Measurements from ENCODE around the gene UTS2B.

UTS2B gene

GRCh38 chr3:191352014-191352413, 21.7 kb upstream of the UTS2B start:
- DNase-seq (ENCODE audit: low read depth) = no peak

GRCh38 chr3:191350396-191351090, 20.2 kb upstream of the UTS2B start:
- no peak for DNase-seq (ENCODE audit: low read depth)

- DNase-seq (ENCODE audit: low read depth) = no peak
Measured at GRCh38 chr3:191348098-191348497, 17.8 kb upstream of the UTS2B start.

DNA sequence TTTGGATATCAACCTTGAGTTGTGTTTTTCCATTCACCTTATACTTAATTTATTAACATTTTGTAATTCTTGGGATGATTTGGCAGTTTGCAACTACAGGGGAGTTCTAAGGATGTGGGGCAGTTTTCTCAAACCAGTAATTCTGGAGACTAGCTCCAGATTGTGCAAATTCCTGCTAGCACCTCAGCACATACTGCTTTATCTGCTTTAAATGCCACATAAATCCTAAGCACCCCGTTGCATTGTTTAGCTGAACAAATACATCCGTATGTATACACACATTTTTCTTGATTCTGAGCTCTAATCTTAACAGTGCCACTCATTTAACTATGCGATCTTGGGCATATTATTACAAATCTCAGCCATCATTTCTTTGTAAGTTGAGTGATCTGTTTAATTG, 16.9 kb upstream of the UTS2B start:
- DNase-seq (ENCODE audit: low read depth) = no peak

DNA sequence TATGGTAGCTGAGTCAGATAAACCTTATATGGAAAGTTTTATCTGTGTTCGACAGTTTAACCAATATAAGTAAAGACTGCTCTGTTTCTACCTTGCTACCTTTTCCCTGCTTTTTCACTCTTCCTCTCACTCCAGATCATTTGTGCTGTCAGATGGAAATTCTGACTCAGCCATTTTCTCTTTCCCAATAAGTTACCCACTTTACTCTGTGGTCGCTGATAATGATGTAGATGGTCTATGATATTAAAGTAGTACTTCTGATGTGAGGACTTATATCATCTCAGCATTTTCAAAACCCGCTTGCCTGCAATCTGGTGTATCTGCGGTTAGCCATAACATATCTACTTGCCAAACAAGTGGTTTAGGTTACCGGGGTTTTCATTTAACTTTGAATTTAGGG, 15.0 kb upstream of the UTS2B start:
- no peak for DNase-seq (ENCODE audit: low read depth)

GRCh38 chr3:191343913-191344312, 13.6 kb upstream of the UTS2B start:
- no peak for DNase-seq (ENCODE audit: low read depth)

GRCh38 chr3:191343115-191343514, 12.8 kb upstream of the UTS2B start:
- DNase-seq (ENCODE audit: low read depth) = no peak

DNA sequence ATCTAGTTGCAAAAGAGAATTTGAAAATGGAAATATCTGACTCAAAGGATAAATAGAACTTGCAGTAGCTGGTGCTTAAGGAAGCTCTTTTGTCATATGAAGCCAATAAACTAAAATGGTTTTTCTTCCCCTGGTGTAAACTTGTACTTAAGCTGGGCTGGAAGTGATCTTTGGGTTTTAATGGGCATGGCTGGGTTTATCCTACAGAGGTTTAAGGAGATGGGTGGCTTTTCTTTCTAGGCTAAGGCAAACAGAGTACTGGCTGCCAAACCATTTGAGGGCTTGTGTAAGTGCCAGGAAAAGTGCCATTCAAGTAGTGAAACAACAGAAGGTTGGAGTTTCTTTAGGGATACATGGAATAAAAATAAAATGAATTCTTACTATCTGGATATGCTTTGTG, 12.1 kb upstream of the UTS2B start:
- no peak for DNase-seq (ENCODE audit: low read depth)

- no peak for DNase-seq (ENCODE audit: low read depth)
Measured at GRCh38 chr3:191342006-191342405, 11.7 kb upstream of the UTS2B start.

GRCh38 chr3:191340966-191341365, 10.6 kb upstream of the UTS2B start:
- DNase-seq (ENCODE audit: low read depth) = no peak

- DNase-seq (ENCODE audit: low read depth) = no peak
Measured at GRCh38 chr3:191340351-191340750, 10.0 kb upstream of the UTS2B start.

GRCh38 chr3:191339316-191339917, 9.1 kb upstream of the UTS2B start:
- no peak for DNase-seq (ENCODE audit: low read depth)

DNA sequence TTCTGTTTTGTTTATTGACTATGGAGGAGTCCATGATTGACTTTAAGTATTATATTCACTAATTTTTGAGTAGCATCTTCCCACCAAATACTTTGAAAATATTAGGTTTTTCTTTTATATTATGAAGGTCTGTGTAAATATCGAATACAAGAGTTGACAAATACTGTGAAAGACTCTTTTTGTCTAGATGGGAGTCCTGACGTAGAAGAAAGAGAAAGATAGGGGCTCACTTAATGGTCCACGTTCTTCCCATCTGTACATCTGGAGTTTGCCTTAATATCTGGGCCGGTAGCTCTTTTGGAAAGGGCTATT, 7.8 kb upstream of the UTS2B start:
- no peak for DNase-seq (ENCODE audit: low read depth)

DNA sequence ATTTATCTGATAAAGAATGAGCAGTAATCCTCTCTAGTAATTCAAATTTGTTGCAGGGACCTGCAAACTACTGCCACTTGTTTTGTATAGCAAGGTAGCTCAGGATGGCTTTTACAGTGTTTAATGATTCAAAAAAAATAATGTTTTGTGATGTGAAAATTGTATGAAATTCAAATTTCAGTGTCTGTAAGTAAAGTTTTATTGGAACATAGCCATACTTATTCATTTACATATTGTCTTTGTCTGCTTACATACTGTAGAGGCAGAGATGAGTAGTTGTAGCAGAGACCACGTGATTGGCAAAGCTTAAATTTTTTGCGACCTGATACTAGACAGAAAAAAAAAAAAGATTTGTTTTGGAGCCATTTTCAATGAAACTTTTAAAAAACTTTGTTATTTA, 6.5 kb upstream of the UTS2B start:
- no peak for DNase-seq (ENCODE audit: low read depth)

- no peak for DNase-seq (ENCODE audit: low read depth)
Measured at GRCh38 chr3:191334346-191334893, 4.1 kb upstream of the UTS2B start.

- no peak for DNase-seq (ENCODE audit: low read depth)
Measured at GRCh38 chr3:191333298-191333880, 3.1 kb upstream of the UTS2B start.

DNA sequence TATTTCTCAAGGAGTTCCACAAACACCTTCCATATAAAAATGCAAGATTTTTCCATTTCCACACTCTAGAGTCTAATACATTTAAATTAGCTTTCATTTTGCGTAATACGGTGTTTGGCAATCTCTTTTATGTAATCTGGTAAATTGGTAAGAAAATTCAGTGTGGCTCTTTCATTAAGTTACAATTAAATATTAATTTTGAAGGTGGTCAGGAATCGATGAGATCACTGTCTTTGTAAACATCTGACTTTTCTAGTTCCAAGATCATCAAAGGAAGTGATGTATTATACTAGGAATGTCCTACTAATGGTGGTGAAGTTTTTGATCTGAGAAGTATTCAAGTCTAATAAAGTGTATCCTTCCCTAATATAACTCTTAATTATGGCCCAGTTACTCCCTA, 1.1 kb upstream of the UTS2B start:
- DNase-seq (ENCODE audit: low read depth) = no peak

GRCh38 chr3:191330530-191331048, 263 bp upstream of the UTS2B start:
- no peak for DNase-seq (ENCODE audit: low read depth)

DNA sequence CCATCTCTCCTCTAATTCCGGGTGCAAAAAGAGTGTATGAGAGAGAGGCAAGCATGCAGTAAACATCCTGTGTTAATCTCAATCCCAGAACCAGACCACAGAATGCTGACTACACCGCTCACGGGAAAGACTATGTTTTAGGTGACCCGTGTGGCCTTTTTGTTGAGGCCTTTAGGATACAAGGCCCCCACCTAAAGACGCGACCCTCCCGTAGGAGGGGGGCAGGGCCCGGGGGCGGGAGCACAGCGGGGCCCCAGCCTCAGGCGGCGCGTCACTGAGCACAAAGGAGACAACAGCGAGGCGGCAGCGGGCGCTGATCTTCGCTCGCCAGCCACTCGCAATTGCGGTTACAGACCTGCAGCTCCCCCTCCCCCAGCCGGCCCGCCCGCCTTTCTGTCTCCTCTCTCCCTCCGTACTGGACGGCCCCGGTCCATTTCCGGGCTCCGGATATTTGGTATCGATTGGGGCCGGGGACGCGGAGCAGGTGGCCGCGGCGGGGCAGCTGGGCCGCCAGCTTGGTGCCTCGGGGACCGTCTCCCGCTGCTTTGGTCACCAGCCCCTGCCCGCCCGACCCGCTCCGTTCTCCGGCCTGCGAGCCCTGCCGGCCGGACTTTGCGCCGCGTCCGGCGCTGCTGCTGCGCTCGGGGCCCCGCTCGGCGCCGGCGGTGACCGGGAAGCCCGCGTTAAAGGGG, 1.2 kb downstream of the UTS2B start, which contains the start of gene CCDC50:
Gene CCDC50 (plus strand): TSS at position 433 of the 692 bp plus-strand sequence. CDS start 281 bp downstream, outside the sequence.
- DNase-seq (ENCODE audit: low read depth) = peak; percentile 11

DNA sequence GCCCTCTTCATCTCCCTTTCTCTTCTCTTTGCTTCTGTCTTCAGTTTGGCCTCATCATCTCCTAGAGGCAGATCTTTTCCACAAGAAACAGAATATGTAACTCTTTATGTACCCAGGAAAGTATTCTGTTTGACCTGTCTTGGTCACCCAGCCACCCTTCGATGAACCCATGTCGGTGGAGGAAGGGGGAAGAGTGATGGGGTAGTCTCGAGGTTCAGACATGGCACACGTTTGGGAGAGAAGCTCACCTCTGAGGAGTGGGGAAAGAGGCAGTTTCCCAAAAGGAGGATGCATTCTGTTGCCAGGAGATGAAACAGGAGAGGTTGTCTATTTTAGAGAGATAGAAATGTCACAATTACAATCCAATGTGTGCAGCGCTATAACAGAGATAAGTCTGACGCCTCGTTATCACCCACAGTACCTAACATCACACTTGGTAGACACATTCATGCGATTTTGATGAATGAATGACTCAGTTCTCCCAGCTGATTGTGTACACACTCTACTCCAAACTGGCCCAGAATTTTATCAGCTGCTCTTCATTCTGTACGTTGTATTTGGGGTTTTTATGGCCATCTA, 1.9 kb downstream of the UTS2B start:
- no peak for DNase-seq (ENCODE audit: low read depth)

DNA sequence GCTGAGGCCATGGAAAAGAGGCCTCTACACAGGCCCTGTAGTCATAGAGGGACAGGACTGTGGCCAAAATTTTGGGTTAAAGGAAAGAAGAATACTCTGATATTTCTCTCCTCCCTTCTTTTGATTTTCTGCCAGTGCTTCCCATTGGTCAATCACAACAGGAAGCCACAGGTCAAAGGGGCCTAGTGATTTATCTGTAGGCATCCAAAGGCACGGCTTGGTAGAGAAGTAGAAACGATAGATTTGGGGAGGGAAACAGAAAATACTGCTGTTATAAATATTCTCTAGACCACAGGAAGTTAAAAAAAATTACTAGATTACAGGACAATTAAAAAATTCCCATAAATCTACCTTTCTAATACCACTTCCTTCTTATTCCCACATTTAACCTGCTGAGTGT, 2.8 kb downstream of the UTS2B start:
- DNase-seq (ENCODE audit: low read depth) = no peak

- no peak for DNase-seq (ENCODE audit: low read depth)
Measured at GRCh38 chr3:191324936-191325335, 5.4 kb downstream of the UTS2B start.
